HEK293 (cell line): ENCODE data around the gene RBPJ.

Source experiments
- CTCF ChIA-PET: fragments of 350-600 bp; formaldehyde crosslinking; extraction: SDS; loops from one replicate; lab custom pipeline; 2021; ENCODE audit warnings: antibody characterized with exemption; lab: Yijun Ruan, JAX
- POLR2A ChIA-PET: fragments of 300-600 bp; formaldehyde crosslinking; extraction: SDS; loops from one replicate; lab custom pipeline; 2020; ENCODE audit warnings: antibody characterized with exemption, inconsistent platforms; lab: Yijun Ruan, JAX
- H3K27ac ChIP-seq: fragments of 200-500 bp; sonication (Bioruptor generic); 2 replicates; pipeline ENCODE4 v1.5.1; 2014; ENCODE audit warnings: low read depth, low read length, control low read depth, inconsistent platforms; ENCODE audit errors: extremely low read depth
- H3K36me3 ChIP-seq, 2 experiments: fragments of 200-500 bp in 1 of 2; sonication (Bioruptor generic) in 1 of 2; 1 replicate in 1 of 2; 2 replicates in 1 of 2; pipeline ENCODE4 v1.5.1; 2014 to 2017; ENCODE audit warnings: inconsistent platforms in 2 of 2, low read length in 2 of 2; ENCODE audit not compliant: control insufficient read depth in 2 of 2, insufficient read depth in 1 of 2
- H3K4me1 ChIP-seq: fragments of 200-500 bp; sonication (Bioruptor generic); 2 replicates; pipeline ENCODE4 v1.5.1; 2014; ENCODE audit warnings: mild to moderate bottlenecking, low read length, inconsistent platforms; ENCODE audit not compliant: control insufficient read depth, insufficient read depth
- H3K4me3 ChIP-seq: 2 replicates; pipeline ENCODE4 v1.5.1; 2011; ENCODE audit warnings: low read depth, mild to moderate bottlenecking, control low read depth, low read length, moderate library complexity
- H3K9me3 ChIP-seq: fragments of 200-500 bp; sonication (Bioruptor generic); 2 replicates; pipeline ENCODE4 v1.5.1; 2014; ENCODE audit warnings: low read depth, low read length, inconsistent platforms; ENCODE audit not compliant: control insufficient read depth, insufficient read depth
- GFI1B ChIP-seq: fragments of 450-650 bp; formaldehyde crosslinking; IDR thresholded peaks from 2 replicates; pipeline ENCODE4 v1.5.1; 2016; ENCODE audit warnings: missing biosample characterization, missing genetic modification characterization
- SCRT1 ChIP-seq: fragments of 450-650 bp; formaldehyde crosslinking; IDR thresholded peaks from 2 replicates; pipeline ENCODE4 v1.5.1; 2016; ENCODE audit warnings: missing biosample characterization, missing genetic modification characterization, borderline replicate concordance
- TCF7L2 ChIP-seq: IDR thresholded peaks from 2 replicates; pipeline ENCODE4 v1.6.1; 2011; ENCODE audit warnings: low read depth, mild to moderate bottlenecking, inconsistent platforms, low read length, moderate library complexity, borderline replicate concordance
- ZBTB20 ChIP-seq: fragments of 450-650 bp; formaldehyde crosslinking; IDR thresholded peaks from 2 replicates; pipeline ENCODE4 v1.5.1; 2016; ENCODE audit warnings: missing biosample characterization, missing genetic modification characterization
- ZFP3 ChIP-seq: fragments of 450-650 bp; formaldehyde crosslinking; IDR thresholded peaks from 2 replicates; pipeline ENCODE4 v1.5.1; 2016; ENCODE audit warnings: low read depth, missing biosample characterization, missing genetic modification characterization
- ZNF10 ChIP-seq: fragments of 450-650 bp; formaldehyde crosslinking; IDR thresholded peaks from 2 replicates; pipeline ENCODE4 v1.5.1; 2017; ENCODE audit warnings: missing biosample characterization, missing genetic modification characterization
- ZNF112 ChIP-seq: fragments of 450-650 bp; formaldehyde crosslinking; IDR thresholded peaks from 2 replicates; pipeline ENCODE4 v1.5.0; 2017; ENCODE audit warnings: missing biosample characterization, missing genetic modification characterization
- ZNF121 ChIP-seq: fragments of 450-650 bp; formaldehyde crosslinking; IDR thresholded peaks from 2 replicates; pipeline ENCODE4 v1.5.1; 2016; ENCODE audit warnings: missing biosample characterization, missing genetic modification characterization
- ZNF133 ChIP-seq: fragments of 450-650 bp; formaldehyde crosslinking; IDR thresholded peaks from 2 replicates; pipeline ENCODE4 v1.5.1; 2016; ENCODE audit warnings: missing biosample characterization, missing genetic modification characterization
- ZNF146 ChIP-seq: fragments of 450-650 bp; formaldehyde crosslinking; IDR thresholded peaks from 2 replicates; pipeline ENCODE4 v1.5.1; 2016; ENCODE audit warnings: missing biosample characterization, missing genetic modification characterization
- ZNF2 ChIP-seq: fragments of 450-650 bp; formaldehyde crosslinking; IDR thresholded peaks from 2 replicates; pipeline ENCODE4 v1.5.1; 2016; ENCODE audit warnings: missing biosample characterization, missing genetic modification characterization
- ZNF221 ChIP-seq: fragments of 450-650 bp; formaldehyde crosslinking; IDR thresholded peaks from 2 replicates; pipeline ENCODE4 v1.5.1; 2017; ENCODE audit warnings: missing biosample characterization, missing genetic modification characterization, borderline replicate concordance
- ZNF266 ChIP-seq: fragments of 450-650 bp; formaldehyde crosslinking; IDR thresholded peaks from 2 replicates; pipeline ENCODE4 v1.5.1; 2016; ENCODE audit warnings: missing biosample characterization, missing genetic modification characterization, low read depth
- ZNF292 ChIP-seq: fragments of 450-650 bp; formaldehyde crosslinking; IDR thresholded peaks from 2 replicates; pipeline ENCODE4 v1.5.1; 2016; ENCODE audit warnings: low read depth, missing biosample characterization, missing genetic modification characterization, borderline replicate concordance
- ZNF354C ChIP-seq: fragments of 450-650 bp; formaldehyde crosslinking; IDR thresholded peaks from 2 replicates; pipeline ENCODE4 v1.5.1; 2016; ENCODE audit warnings: missing biosample characterization, missing genetic modification characterization, low read depth, borderline replicate concordance
- ZNF426 ChIP-seq: fragments of 450-650 bp; formaldehyde crosslinking; IDR thresholded peaks from 2 replicates; pipeline ENCODE4 v1.5.1; 2017; ENCODE audit warnings: missing biosample characterization, missing genetic modification characterization, mild to moderate bottlenecking, inconsistent platforms, moderate library complexity
- ZNF433 ChIP-seq: fragments of 450-650 bp; formaldehyde crosslinking; IDR thresholded peaks from 2 replicates; pipeline ENCODE4 v1.5.1; 2016; ENCODE audit warnings: missing biosample characterization, missing genetic modification characterization, low read depth
- ZNF571 ChIP-seq: fragments of 450-650 bp; formaldehyde crosslinking; IDR thresholded peaks from 2 replicates; pipeline ENCODE4 v1.5.0; 2017; ENCODE audit warnings: missing biosample characterization, missing genetic modification characterization
- ZNF664 ChIP-seq: fragments of 450-650 bp; formaldehyde crosslinking; IDR thresholded peaks from 2 replicates; pipeline ENCODE4 v1.5.1; 2016; ENCODE audit warnings: missing biosample characterization, missing genetic modification characterization
- ZNF677 ChIP-seq: fragments of 450-650 bp; IDR thresholded peaks from 2 replicates; pipeline ENCODE4 v1.5.0; 2018; ENCODE audit warnings: missing biosample characterization, mild to moderate bottlenecking, missing genetic modification characterization, moderate library complexity
- ZNF777 ChIP-seq: fragments of 450-650 bp; formaldehyde crosslinking; IDR thresholded peaks from 2 replicates; pipeline ENCODE4 v1.5.1; 2017; ENCODE audit warnings: missing biosample characterization, missing genetic modification characterization, borderline replicate concordance
- ZNF830 ChIP-seq: fragments of 450-650 bp; IDR thresholded peaks from 2 replicates; pipeline ENCODE4 v1.5.0; 2018; ENCODE audit warnings: missing biosample characterization, missing genetic modification characterization, low read depth, mild to moderate bottlenecking, moderate library complexity
- ZXDB ChIP-seq: fragments of 450-650 bp; formaldehyde crosslinking; IDR thresholded peaks from 2 replicates; pipeline ENCODE4 v1.5.1; 2016; ENCODE audit warnings: missing biosample characterization, missing genetic modification characterization
- TF ChIP-seq, protein P1 (sequence below): fragments of 450-650 bp; formaldehyde crosslinking; IDR thresholded peaks from 2 replicates; pipeline ENCODE4 v1.5.1; 2017; ENCODE audit warnings: missing biosample characterization, missing genetic modification characterization
- TF ChIP-seq, protein P2 (sequence below): fragments of 450-650 bp; formaldehyde crosslinking; IDR thresholded peaks from 2 replicates; pipeline ENCODE4 v1.5.1; 2017; ENCODE audit warnings: missing biosample characterization, missing genetic modification characterization
- TF ChIP-seq, protein P3 (sequence below): fragments of 450-650 bp; formaldehyde crosslinking; IDR thresholded peaks from 2 replicates; pipeline ENCODE4 v1.5.1; 2016; ENCODE audit warnings: missing biosample characterization, missing genetic modification characterization
- TF ChIP-seq, protein P4 (sequence below): fragments of 450-650 bp; formaldehyde crosslinking; IDR thresholded peaks from 2 replicates; pipeline ENCODE4 v1.5.1; 2017; ENCODE audit warnings: missing biosample characterization, missing genetic modification characterization

Gene RBPJ

DNA sequence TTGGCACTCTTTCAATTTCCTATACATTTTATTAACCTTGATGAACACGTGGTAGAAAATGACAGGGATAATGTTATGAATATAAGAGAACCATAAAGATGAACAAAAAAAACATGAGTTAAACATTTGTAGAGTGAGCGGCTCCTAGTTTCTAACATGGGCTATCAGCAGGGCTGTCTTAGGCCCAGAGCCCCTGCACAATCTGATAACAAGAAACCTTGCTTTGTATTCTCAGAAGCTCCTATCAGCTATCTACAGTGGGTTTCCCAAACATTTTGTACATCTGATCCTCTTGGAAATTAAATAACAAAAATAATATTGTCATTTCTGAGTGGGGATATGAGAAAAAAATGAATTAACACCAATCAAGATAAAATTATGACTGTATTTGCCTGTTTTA is 10.6 kb upstream of the RBPJ start:
- Histone ChIP-seq H3K9me3 (no peaks in the 10 kb centered on the region), H3K4me1 (no peaks in the 10 kb centered on the region), H3K4me3 (no peak overlapping the region), H3K27ac (no peak overlapping the region), H3K36me3 (no peaks in the 10 kb centered on the region)
- CTCF ChIA-PET, result interaction anchor here (0.7 to 0.8 kb wide), 3 partner anchors 91 to 414 kb away, joined by 3 to 4 read pairs (median 3); no protein-coding TSS in a partner anchor
- POLR2A ChIA-PET, result no interaction called here
- TF ChIP-seq ZNF571 (tag by site-specific recombination), result no peak
- TF ChIP-seq ZNF354C (tag by site-specific recombination), result no peak
- no peak for TF ChIP-seq ZNF10 (tag by site-specific recombination)
- no peak for TF ChIP-seq SCRT1 (tag by site-specific recombination)
- no peak for TF ChIP-seq ZNF266 (tag by site-specific recombination)
- TF ChIP-seq ZNF146 (tag by site-specific recombination), result no peak
- TF ChIP-seq ZNF121, result no peak
- TF ChIP-seq, protein P1, sequence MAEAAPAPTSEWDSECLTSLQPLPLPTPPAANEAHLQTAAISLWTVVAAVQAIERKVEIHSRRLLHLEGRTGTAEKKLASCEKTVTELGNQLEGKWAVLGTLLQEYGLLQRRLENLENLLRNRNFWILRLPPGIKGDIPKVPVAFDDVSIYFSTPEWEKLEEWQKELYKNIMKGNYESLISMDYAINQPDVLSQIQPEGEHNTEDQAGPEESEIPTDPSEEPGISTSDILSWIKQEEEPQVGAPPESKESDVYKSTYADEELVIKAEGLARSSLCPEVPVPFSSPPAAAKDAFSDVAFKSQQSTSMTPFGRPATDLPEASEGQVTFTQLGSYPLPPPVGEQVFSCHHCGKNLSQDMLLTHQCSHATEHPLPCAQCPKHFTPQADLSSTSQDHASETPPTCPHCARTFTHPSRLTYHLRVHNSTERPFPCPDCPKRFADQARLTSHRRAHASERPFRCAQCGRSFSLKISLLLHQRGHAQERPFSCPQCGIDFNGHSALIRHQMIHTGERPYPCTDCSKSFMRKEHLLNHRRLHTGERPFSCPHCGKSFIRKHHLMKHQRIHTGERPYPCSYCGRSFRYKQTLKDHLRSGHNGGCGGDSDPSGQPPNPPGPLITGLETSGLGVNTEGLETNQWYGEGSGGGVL (tag by site-specific recombination), result no peak
- TF ChIP-seq ZNF777 (tag by site-specific recombination), result no peak
- no peak for TF ChIP-seq GFI1B (tag by site-specific recombination)
- TF ChIP-seq, protein P2, sequence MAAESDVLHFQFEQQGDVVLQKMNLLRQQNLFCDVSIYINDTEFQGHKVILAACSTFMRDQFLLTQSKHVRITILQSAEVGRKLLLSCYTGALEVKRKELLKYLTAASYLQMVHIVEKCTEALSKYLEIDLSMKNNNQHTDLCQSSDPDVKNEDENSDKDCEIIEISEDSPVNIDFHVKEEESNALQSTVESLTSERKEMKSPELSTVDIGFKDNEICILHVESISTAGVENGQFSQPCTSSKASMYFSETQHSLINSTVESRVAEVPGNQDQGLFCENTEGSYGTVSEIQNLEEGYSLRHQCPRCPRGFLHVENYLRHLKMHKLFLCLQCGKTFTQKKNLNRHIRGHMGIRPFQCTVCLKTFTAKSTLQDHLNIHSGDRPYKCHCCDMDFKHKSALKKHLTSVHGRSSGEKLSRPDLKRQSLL (tag by site-specific recombination), result no peak
- TF ChIP-seq ZNF112 (tag by site-specific recombination), result no peak
- no peak for TF ChIP-seq ZNF433 (tag by site-specific recombination)
- no peak for TF ChIP-seq ZNF830
- TF ChIP-seq ZNF221 (tag by site-specific recombination), result no peak
- TF ChIP-seq, protein P3, sequence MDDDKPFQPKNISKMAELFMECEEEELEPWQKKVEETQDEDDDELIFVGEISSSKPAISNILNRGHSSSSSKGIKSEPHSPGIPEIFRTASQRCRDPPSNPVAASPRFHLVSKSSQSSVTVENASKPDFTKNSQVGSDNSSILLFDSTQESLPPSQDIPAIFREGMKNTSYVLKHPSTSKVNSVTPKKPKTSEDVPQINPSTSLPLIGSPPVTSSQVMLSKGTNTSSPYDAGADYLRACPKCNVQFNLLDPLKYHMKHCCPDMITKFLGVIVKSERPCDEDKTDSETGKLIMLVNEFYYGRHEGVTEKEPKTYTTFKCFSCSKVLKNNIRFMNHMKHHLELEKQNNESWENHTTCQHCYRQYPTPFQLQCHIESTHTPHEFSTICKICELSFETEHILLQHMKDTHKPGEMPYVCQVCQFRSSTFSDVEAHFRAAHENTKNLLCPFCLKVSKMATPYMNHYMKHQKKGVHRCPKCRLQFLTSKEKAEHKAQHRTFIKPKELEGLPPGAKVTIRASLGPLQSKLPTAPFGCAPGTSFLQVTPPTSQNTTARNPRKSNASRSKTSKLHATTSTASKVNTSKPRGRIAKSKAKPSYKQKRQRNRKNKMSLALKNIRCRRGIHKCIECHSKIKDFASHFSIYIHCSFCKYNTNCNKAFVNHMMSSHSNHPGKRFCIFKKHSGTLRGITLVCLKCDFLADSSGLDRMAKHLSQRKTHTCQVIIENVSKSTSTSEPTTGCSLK (tag by site-specific recombination), result no peak
- no peak for TF ChIP-seq ZNF133 (tag by site-specific recombination)
- no peak for TF ChIP-seq ZNF664
- TF ChIP-seq ZBTB20 (tag by site-specific recombination), result no peak
- no peak for TF ChIP-seq ZNF426 (tag by site-specific recombination)
- TF ChIP-seq, all 188 proteins: peak for 0

DNA sequence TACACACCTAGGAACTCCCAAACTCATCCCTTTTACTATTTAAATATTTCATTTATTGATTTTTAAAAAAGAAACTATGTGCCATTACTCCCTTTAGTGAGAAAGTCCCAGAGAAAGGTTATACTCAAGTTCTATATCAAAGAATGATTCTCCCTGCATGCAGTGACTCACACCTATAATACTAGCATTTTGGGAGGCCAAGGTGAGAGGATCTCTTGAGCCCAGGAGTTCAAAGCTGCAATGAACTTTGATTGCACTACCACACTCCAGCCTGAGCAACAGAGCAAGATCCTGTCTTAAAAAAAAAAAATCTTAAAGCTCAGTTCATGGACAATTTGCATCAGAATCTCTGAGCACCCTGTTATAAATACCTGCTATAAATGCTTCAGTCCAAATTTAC is 9.2 kb upstream of the RBPJ start:
- no peak overlapping the region for H3K27ac ChIP-seq
- TF ChIP-seq, protein P4, sequence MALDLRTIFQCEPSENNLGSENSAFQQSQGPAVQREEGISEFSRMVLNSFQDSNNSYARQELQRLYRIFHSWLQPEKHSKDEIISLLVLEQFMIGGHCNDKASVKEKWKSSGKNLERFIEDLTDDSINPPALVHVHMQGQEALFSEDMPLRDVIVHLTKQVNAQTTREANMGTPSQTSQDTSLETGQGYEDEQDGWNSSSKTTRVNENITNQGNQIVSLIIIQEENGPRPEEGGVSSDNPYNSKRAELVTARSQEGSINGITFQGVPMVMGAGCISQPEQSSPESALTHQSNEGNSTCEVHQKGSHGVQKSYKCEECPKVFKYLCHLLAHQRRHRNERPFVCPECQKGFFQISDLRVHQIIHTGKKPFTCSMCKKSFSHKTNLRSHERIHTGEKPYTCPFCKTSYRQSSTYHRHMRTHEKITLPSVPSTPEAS (tag by site-specific recombination), result no peak
- TF ChIP-seq ZNF677 (tag by site-specific recombination) (no peak), TCF7L2 (no peak), ZNF292 (tag by site-specific recombination) (no peak), ZXDB (tag by site-specific recombination) (no peak), ZNF2 (tag by site-specific recombination) (no peak), ZFP3 (tag by site-specific recombination) (no peak)
- ChIA-PET POLR2A (no interaction called here), CTCF (no interaction called here)
- H3K4me3 ChIP-seq, result no peak overlapping the region
- no peaks in the 10 kb centered on the region for H3K9me3 ChIP-seq
- H3K4me1 ChIP-seq, result no peaks in the 10 kb centered on the region
- H3K36me3 ChIP-seq, result no peaks in the 10 kb centered on the region
